GM20431 (cell line): ENCODE data around the gene LDLRAD3.

Experiments
- in situ Hi-C: fragments of 300-500 bp; cut with MseI, MboI; formaldehyde crosslinking; loops from one replicate; pipeline ENCODE4 v1.15.0; 2020; ENCODE audit warnings: low sequenced_read_pairs; ENCODE audit not compliant: unreplicated experiment

The LDLRAD3 gene

DNA sequence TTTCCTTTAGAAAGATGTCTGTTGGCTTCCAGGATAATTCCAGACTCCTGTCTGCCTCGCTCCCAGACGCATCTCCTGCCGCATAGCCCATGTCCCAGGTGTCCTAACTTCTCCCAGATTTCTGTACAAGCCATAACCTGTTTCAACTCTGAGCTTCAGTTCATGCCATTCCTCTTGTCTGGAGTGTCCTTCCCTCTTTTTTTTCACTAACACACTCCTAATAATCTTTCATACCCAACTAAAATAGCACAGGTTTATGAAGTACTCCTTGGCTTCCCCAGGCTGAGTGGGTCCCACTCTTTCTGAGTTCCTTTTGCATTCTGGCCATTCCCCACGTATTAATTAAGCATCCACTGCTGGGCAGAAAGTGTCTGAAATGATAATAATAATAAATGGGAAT is 123.0 kb downstream of the LDLRAD3 start:
- in situ Hi-C loops = no loop called here

DNA sequence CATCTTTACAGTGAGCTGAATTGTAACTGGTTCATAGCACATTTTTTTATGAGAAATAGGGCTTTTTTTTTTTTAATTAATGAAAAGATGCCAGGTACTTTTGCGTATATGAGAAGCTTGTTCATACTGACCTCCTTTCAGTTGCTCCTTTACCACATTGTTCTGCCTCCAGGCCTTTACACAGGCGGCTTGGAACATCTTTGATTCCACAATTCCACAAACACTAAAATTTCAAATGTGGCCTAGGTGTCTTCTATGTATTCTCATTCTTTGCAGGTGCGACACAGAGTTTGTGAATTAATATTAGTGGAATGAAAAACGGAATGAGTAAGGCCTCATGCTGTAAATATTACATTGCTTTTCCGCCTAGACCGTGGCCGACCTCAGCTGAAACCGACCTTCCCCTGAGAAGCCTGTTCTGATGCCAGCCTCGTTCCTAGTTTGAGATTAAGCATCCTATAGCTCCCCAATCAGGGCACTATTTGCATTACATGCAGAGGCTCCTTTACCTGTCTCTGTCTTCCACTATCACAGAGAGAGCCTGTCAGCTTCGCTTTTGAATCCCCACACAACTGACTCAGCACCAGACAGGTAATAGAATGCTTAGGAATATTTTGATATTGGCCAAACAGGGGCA is 125.8 kb downstream of the LDLRAD3 start:
- in situ Hi-C loops = no loop called here

DNA sequence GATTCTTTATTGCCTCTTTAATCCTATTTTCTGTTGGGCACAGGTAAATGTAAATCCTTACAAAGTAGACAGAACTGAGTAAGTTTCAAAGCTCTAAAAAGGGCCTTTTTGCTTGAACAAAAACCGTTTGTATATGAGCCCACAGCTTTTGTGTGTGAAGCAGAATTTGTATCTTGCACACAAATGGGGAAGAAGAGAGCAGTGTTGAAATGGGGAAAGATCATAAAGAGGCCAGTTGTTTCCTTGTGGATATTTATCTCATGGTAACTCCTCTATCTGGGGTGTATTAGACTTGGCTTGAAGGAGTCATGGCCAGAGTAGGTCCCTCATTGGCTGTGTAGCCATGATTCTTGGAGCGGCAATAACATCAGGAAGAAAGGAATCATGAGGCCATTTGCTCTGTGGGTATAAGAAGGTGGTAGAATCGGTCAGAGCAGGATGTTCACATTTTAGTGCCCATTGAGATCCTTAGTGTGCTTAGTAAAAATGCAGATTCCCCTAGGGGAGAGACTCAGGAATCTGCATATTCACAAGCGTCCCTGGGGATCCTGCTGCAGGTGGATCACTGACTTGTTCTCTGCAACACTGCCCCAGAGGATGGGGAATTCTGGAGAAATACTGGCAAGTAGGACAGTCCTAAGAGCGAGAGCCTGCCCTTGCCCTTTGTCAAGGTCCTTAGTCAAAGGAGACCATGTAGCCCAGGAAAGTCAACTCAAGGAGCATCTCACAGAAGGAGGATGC is 126.5 kb downstream of the LDLRAD3 start:
- in situ Hi-C loops = no loop called here

DNA sequence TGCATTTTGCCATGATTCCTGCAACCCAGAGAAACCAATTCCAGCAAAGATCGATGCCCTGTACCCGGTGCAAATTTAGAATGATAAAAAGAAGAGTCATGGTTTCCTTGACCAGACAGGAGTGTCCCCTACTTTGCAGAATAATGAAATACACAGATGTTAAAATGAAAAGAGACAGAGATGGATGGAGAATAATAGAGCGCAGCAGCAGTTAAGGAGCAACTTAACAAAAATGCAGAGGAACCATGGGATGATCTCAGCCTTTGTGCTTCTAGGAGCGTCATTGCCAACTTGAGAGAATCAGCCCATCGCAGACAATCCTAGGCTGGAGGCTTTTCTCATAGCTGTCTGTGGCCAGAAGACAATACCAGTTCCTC is 127.1 kb downstream of the LDLRAD3 start:
- in situ Hi-C loops = no loop called here

DNA sequence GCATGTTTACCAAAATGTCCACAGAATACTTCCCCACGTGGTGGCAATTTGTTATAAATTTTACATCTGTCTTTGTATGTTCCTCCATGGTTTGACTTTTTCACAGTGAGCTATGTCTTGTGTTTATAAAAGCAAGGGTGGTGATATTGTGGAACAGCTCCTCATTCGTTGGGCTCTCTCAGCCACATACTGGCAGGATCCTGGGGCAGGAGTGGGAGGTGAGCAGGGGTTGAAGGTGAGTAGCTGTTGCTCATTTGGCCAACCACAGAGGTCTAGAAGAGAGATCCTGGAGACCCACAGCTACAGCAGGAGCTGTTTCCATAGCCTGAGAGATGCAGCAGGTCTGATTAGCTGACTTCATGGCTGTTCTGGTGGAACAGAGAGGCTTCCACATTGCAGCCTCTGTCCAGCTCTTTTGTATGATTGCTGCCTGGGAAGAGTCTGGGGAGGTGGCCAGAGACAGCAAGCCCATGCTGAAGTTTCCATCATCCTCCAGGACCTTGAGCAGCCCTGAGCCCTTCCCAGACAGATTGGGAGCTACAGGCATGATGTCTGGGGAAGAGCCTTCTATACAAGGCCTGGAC is 128.1 kb downstream of the LDLRAD3 start:
- in situ Hi-C loops = no loop called here

DNA sequence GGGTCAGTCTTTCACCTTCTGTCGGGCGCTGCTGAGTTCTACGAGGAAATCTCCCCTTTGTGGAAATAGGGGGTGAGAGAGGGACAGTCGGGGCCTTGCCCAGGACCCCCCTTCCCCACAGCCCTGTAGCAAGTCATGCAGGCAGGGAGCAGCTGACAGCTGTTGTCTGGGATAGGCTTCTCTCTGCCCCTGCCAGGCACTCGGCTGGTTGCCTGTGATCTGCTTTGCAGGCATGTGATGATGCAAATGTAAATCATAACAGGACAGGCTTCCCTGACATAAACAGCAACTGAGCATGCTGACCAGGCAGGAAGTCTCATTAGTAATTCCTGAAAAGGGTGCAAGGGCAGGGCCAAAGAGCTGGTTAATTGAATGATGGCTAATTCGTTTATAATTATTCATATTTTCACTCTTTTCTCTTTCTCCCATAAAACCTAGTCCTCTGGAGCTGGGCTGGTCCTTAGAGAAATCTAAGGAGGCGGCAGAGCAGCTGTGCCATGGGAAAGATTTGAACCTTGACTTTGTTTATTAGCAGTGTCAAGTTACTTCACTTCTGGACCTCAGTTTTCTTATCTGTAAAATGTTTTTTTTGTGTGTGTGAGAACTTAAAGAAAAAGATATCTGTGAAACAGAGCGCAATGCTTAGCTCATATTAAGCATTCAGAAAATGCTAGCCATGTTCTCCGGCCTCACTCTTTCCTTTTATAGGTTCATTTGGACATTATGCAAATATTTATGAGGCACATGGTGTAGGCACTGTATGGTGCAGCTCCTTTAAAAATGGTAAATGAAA is 129.7 kb downstream of the LDLRAD3 start:
- in situ Hi-C loops = no loop called here

DNA sequence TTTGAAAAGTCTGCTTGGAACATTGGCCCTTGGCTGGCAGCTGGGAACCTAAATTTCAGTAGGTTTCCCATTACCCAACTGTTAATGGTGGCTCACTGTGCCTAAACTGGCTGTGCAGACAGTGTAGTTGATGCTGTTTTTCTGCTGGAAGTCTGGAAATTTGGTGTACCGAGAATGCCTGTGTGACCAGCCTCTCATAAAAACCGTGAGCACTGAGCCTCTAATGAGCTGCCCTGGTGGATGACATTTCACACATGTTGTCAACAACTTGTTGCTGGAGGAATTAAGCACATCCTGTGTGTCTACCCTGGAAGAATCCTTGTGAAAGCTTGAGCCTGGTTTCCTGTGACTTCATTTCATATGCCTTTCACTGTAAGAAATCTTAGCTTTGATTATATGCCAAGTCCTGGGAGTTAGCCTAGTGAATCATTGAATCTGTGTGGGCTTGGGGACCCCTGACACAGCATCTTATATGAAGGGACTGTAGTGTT is 131.1 kb downstream of the LDLRAD3 start:
- in situ Hi-C loops = no loop called here

DNA sequence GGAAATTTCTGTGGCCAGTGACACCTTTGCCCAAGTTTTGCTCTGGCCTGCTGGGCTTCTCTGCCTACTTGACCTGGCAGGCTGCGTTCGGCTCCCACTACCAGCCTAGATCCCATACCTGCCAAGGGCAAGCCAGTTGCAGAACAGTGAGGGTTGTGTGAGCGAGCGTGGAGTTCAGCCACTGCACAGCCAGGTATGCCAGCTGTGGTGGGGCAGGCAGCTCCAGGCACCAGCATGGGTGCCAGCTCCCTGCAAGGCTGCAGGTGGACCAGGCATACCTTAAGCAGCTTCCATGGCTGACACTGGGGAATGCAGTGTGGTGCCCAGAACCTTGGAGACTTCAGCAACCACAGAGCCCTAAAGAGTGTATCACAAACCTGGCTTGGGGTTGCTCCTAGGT is 133.5 kb downstream of the LDLRAD3 start:
- in situ Hi-C loops = no loop called here

DNA sequence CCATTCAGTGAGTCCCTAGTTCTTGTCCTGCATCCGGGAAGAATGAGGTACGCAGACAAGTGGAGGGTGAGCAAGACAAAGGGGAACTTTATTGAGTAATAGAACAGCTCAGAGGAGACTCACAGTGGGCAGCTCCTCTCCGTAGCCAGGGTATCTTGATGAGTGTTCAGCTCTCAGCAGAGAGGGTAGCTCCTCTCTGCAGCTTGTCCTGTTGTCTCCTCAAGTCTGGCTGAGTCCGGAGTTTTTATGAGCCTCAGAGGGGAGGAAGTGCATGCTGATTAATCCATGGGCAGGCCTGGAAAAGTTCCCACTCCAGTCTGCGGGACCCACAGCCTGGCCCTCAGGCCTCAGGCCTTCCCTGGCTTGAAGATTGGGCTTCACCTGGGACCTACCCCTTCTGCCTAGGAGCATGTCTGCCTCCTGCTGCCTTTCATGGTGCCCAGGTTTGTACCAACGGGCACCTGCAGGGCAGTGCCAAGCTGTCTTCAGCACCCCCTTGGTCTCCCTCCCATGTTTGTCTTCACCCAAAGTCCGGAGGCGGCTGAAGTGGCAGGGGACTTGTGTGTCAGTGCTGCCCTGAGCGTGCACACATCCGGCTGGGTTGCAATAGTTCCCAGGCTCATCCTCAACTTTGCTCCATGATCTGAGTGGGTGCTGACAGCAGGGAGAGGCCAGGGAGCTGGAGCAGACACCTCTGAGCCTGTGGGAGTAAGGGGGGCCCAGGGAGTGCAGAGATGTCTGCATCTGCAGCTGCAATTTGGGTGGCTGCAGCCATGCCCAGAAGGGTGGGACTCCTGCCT is 134.2 kb downstream of the LDLRAD3 start:
- in situ Hi-C loops = no loop called here

DNA sequence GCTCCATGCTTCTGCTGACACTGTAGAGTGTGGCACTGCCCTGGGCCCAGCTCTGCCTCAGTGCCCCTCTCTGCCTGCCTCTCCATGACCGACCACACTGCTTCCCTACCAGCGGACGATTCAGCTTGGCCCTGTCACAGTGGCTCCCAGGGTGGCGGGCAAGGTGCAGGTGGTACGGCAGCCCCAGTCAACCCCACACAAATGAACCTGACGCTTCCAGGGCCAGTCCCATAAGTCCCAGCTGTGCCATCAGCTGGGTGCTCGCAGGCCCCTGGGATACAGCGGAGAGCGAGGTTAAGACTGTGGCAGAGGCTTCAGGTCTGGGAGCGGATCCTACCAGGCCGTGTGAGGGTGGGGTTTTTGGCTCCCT is 134.8 kb downstream of the LDLRAD3 start:
- in situ Hi-C loops = no loop called here

DNA sequence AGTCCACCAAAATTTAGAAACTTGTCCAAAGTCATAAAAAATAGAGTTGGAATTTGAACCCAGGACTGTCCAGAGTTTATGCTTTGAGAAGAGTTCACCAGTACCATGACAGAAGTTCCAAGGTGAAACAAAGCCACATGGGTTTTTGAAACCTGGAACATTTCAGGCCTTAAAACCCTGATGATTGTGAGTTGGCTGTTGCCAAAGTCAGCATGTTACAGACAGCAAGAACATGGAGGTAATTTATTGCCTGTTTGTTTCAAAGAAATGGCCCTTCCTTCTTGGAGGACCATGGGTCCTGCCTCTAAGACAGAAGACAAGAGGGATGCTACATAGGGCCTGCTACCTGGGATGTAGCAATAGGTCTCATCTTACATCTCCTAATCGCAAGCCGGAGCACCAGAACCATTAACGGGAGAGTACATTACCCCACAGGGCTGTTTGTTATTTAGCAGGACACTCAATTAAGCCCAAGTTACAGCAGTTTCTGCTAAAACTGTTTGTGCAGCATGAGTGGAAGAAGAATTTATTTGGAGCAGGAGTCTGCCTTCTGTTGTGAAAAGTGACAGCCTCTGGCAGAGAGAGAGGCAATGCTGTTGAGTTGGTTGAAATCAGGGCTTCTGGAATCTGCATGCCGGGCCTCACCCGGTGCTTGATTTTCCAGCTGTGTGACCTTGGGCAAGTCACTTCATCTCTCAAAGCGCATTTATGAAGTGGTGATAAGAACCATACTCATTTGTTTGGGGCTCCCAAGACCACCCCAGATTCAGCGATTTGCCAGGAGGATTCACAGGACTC is 136.2 kb downstream of the LDLRAD3 start:
- in situ Hi-C loops = no loop called here

DNA sequence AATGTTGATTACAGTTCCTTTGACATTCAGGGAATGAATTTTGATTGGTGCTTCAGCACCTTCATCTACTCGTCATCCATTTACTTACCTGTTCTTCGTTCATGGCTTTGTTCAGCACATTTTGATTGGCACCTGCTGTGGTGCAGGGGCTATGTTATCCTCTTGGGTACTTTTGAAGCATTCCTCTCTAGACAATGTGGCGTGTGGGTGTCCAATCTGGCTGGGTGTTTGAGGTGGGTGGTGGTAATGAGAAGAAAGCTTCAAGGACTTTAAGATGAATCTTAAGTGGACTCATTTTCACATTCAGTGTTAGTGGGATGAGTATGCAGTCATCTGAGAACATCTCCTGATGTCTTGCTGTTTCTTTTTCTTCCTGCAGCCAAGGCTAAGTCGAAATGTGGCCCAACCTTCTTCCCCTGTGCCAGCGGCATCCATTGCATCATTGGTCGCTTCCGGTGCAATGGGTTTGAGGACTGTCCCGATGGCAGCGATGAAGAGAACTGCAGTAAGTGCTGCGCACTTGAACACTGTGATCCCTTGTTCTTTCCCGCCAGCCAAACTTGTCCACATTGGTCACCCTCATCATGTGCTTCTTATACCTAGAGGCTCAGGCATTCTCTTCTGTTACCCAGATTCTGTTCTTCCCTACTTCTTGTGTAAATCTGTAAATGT is 137.5 kb downstream of the LDLRAD3 start:
- in situ Hi-C loops = no loop called here

DNA sequence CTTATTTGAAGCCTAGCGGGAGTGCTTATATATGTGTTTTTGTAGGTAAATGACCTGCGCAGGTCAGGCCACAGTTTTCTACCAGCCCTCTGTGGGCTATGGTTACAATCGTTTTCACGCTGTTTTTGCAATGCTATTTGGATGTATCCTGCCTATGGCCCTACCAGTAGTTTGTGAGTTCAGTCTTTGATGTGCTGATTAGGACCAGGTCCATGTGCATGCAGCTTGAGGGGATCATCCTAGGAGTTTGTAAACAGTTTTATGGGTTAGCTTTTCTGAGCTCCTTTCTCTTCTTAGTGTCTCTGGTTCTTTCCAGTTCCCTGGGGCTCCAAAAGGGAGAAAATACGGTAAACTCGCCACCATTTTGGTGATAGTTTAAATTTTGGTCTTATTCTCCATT is 142.5 kb downstream of the LDLRAD3 start:
- in situ Hi-C loops = no loop called here

DNA sequence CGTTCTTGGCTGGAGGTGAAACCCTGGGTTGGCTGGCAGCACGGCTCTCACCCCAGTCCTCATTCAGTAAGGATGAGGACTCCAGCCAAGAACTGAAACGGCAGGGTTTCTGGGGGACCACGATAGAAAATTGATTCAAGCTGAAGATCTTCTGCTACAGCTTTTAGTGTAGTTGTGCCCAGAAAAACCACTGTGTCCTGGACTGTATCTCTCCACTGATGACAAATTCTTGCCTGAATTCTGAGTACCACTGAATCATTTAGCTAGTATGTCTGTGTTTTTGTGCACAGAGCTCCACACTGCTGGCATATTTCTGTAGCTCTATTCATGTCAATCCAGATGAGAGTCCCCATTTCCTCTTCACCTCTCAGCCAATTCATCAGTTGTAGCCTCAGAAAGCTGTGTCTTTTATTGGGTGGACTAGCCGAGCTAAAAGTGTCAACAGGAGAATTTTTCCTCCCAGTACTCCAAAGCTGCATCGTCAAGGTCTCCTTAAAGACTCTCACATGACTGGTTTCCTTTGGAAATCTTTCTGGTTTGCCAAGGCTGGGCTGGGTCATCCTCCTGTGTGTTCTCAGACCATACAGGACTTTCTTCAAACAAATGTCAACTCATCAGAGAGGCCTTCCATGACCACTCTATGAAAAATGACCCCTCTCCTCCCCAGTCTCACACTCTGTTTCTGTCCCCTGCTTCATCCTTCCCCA is 144.6 kb downstream of the LDLRAD3 start:
- in situ Hi-C loops = no loop called here

DNA sequence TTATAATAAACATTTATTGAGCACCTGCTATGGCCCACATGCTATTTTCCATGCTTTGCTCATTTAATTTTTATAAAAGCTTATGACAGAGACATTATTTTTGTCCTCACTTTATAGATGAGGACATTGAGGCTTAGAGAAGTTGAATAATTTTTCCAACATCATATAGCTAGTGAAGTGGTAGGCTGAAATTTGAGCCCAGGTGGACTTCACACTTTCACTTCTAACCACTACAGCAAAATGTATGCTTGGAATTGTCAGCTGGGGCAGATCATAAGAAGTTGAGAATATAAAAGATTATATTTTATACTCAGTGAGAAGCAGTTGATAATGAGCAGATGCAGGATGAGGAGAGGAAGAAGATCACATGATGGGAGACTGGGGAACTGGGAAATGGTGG is 146.1 kb downstream of the LDLRAD3 start:
- in situ Hi-C loops = no loop called here

DNA sequence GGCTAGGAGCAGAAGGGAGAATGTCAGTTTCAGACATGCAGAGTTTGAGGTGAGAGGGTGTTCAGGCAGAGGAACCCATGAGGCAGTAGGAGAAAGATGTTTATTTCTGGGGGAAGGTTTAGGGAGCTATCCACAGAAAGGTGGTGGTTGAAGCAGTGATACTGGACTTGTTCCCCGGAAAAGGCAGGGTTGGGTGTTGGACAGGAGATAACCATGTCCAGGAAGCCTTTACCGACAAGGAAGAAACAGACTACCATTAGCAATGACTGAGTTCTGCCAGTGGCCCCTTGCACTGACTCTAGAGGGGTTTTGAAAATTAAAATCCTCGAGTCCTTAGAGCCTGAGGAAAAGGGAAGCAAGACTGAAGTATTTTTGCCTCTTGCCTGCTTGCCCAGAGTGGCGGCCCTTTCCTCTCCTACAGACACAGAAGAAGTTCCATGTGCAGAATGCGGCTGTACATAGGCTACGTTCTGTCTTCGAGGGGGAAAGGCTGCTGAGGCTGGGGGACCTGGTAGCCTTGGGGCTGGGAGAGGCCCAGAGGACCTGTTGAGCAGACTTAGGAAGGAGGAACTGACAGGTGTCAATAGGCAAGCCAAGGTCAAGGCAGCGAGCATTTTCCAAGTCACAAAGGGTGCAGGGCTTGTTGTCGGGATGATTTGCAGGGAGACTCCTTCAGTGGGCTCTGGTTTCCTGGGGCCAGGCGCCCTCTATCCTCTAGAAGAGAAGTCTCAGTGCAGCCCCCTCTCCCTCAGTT is 146.7 kb downstream of the LDLRAD3 start:
- in situ Hi-C loops = no loop called here

DNA sequence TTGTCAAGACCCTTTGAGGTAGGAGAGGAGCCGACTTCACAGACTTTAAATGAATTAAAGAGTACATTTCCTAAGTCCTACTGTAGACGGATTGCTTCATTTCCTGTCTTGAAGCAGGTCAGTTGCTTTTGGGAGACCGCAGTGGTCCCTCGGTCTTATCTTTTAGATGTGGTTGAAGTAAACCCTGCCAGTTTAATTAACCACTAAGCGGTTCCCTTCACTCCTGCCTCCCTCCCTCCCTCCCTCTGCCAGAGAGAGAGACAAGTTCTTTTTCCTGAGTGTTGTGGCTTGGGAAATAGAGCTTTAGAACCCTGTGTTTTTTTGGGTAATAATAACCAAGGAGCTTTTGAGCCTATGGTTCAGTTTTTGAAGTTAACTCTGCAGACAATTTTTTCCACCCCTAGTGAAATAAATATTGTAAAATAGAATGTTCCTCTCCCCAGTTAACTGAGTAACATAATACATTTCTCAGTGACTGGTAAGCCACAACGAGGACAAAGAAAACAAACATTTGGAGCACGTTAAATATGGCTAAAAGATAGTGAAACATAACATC is 147.5 kb downstream of the LDLRAD3 start:
- in situ Hi-C loops = no loop called here
